Activated CD8-positive, alpha-beta memory T cell treated with anti-CD3 and anti-CD28 coated beads for 24 hours (primary cell): ENCODE data around the gene TAPT1.

Experiments used
- DNase-seq: peaks from one replicate; pipeline ENCODE4 v3.0.0-alpha.2; 2020

The TAPT1 gene

DNA sequence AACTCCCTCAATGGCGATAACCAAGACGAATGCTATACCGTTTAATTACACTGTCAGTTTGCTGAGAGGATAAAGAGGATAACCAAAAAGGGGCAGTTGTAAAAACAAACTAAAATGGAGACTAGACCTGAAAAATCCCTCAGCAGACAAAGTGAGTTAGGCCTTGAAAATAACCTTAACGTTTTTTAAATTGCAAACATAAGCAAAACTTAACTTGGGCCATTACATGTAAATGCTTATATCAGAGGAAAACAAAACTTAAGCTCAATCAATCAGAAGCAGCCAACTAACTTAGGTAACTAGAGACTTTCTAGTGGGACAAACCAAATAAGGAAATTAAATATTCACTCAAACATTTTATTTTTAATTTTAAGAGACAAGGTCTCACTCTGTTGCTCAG, 17.0 kb upstream of the TAPT1 start:
- DNase-seq = no peak

DNA sequence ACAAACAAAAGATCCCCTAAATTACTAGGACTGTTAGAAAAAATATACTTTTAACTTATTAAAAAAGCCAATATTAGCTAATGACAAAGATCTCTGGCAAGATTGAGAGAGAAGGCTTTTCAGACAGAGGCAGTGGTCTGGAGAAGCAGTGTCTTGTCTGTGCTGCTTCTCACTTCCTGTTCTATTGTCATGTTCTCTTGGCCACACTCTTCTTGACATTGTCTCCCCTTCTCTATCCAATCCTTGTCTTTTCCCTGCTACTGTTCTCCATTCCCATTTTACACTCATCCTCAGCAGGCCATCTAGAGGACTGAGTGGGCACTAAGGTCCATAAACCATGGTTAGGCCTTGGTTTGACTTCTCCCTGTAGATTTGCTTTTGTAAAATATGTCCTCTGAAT, 14.0 kb upstream of the TAPT1 start:
- DNase-seq = no peak

DNA sequence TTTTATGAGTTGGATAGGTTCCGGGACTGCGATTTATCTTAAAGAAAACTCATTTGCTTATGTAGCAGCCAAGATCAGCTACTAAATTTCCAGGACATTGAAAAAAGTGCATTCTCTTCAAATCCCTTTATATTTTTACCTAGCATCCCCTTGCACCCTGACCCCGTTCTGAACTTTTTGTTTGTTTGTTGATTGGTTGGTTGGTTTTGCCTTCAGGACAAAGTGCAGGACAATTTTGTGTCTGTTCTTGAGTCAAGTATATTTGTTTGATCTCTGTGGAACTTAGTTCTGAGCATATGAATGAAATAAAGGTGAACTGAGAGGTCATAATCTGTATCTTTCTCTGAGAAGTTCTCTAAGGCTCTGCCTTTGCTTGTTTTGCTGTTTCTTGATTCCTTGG, 12.8 kb upstream of the TAPT1 start:
- DNase-seq = no peak

DNA sequence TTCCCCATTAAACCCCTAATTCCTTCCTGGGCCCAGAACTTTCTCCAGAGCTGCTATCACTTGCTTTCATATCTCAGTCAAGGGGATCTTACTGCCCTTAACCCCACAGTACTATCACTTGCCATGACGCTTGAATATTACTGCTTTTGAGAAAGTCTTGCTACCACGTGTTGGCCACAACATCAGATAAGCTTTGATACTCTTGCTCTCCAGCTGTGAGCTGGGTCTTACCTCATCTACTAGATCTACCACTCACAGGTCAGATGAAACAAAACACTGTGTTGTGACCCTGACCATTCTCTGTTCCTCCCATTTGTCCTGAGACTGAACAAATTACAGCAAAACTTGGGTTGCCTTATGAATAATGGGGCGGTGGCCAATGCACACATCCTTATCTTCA, 12.1 kb upstream of the TAPT1 start:
- no peak for DNase-seq

DNA sequence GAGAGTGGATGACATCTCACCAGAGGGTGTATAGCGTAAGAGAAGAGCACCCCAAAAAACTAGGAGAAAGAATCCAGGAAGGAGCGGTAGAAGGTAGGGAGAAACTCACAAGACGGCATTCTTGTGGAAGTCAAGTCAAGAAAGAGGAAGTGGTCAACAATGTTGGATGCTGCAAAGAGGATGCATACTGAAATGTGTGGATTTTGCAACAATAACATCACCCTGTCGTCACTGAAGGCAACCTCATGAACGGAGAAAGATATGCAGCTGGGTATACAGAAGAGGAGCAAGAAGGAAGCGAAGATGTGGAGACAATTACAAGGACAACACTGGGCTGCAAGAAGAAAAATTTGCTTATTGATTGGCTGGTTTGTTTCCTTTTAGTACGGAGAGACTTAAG, 11.4 kb upstream of the TAPT1 start:
- no peak for DNase-seq

DNA sequence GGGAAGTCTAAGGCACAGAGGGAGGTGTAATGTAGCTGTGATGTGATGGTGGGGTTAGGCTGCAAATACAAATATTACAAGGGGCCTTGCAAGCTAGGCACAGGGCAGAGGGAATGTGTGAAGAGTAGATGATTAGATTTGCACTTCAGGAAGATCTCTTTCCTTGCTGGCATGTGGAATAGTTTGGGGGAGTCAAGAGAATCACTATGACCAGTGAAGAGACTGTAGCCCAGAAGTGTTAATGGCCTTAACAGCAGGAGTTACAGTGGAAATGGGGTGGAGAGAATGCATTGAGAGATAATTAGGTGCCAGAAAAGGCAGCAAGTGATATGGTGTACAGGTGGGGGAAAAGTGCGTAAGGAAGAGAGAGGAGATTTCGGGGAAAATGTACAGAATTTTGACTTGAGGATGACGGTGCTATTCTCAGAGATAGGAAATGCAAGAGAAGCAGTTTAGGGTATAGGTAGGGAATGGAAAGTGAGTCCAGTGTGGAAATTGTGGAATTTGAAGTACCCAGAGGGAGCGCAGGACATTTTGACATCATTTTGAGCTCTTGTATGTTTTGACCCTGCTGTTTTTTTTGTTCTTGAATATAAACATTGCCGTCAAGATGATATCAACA, 10.2 kb upstream of the TAPT1 start:
- no peak for DNase-seq

DNA sequence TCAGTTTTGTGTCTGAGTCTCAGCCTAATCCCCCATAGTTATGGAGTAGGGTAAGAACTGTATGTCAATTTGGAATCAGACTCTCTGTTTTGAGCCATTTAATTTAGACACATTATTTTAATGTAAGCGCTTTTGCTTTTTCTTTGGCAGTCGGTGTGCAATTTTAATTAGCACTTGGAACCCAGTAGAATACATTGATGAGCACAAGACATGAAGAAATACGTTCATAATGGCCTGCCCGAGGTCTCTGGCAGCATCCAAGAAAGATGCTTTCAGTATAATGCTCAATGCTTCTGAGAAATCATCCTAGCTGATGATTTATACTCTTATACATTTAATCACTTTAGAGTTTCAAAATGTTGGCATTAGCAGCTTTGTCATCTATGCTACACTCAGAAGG, 8.9 kb upstream of the TAPT1 start:
- no peak for DNase-seq

DNA sequence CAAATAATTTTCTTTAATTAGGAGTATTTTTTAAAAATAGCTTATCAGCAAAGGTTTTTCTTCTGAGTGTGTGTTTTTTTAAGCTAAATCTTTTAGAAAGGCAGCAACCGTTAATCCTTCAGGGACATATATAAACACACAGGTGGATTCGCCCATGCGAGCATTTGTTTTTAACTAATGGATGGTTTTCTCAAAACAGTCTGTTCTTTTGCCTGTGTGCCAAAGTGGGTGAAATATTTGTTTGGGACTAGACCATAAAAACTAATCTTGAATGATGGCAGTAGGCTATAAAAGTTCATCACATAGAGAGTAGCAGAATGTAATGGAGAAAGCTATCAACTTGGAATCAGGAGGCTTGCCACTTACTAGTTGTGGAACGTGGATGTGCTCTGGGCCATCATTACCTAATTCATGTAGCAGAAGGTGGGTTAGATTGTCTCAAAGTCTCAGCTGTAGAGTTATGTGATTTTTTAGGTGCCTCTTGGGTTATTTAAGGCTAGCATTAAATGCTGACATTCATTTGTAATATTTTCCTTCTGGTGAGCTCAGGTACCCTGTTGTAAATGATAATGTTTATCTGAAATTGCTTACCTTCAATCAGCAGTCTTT, 7.4 kb upstream of the TAPT1 start:
- DNase-seq = no peak

DNA sequence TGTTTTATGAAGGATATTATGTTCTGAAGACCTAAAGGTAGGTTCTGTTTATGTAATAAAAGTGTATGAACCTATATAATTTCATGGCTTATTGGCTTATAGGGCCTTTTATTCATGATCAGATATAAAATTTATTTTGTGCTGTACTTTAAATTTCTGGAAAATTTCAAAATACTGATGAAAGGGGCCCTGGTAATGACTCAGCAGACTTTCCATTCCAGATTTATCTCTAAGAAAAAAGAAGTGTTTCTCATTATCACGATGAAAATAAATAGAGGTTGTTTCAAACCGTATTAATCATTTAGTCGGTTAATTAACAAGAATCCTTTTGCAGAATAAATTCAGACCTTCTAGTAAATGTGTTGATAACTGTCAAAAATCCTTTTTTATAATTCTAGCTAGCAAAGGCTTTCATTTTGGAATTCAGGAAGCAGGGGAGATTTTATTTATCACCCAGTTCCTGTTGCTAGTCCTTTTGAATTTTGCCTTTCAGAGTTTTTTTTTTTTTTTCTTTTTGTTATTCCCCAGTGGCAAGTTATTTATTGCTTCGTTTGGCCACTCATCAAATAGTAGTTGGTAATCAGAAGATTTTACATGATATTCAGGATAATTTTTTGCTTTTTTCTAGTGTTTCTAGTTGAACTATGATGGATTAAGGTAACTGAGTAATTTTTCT, 5.4 kb upstream of the TAPT1 start:
- no peak for DNase-seq

DNA sequence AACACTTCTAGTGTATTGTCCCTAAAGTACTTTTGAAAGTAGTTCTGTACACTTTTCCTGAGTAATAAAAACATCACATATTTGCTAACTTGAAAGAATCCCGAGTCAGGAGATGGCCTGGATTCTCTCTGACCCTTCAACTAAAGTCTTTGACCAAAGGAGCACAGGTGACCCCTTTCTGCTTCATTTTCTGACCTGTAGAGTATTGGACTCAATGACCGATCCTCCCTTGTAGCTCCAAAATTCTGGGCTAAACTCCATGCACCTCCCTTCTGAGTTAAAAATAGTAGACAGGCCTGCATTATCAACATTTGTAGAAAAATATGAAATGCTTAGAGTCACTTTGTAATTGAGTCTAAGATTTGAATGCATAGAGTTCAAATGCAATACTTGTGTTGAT, 4.0 kb upstream of the TAPT1 start:
- no peak for DNase-seq

DNA sequence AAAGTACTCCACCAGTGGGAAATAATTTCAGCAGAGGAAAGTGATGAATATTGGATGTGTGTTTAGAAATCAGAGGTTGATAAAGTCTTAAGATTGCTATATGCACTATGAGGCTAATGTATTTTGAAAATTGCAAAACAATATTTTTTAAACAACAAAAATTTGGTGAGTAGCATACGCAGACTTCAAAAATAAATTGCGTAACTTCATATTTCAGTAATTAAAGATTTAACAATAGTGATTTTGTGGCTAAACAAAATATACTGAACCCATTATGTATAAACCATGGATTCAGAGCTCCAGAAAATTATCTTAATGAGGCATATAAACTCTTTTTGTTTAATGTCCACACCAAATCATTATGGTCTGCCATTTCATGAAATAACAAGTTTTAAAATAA, 3.3 kb upstream of the TAPT1 start:
- DNase-seq = no peak

DNA sequence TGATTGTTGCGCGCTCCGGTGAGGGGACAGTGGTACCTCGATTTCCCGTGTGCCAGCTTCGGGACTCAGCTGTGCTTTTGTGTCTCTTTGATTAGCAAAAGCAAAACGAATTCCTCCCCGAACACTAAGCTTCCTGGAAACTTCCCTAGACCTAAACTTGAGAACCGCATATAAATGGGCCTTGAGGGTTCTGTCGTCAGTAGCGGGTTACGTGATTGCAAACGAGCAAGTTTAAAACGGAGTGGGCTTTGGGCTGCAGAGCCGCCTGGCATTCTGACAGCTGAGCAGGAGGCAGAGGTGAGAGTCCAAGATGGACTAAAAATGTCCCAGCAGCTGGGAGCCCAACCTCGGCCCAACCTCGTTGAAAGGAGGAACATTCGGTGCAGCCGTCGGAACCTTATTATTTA, 1.2 kb upstream of the TAPT1 start:
- DNase-seq = peak; percentile 65

DNA sequence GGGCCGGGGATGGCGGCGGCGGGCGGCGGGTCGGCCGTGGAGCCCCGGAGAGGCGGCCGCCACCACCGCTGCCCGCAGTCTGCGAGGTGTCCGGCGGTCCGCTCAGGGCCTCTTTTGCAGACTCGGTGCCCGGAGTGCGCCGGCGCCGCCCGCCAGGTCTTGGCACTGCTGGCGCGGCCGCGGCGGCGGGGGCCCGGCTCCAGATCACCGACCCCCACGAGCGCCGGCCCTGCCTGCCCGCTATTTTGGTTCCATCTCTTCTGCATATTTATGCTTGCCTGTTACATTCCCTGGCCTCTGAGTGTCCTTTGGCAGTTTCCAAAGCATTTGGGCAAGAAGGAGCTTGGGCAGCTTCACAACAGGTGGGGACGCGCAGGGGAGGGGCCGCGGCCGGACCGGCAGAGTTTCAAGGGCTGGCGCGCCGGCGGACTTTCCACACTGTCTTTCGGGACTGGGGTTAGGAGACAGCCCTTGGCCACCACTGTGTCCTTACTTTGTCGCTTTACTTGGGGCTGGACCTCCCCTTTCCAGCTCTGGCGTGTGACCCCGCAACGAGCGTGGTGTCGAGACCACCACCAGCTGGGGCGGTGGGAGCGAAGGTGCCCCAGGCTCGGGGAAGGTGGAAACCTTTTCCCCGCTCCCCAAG, 668 bp upstream of the TAPT1 start:
- peak; percentile 84 for DNase-seq

DNA sequence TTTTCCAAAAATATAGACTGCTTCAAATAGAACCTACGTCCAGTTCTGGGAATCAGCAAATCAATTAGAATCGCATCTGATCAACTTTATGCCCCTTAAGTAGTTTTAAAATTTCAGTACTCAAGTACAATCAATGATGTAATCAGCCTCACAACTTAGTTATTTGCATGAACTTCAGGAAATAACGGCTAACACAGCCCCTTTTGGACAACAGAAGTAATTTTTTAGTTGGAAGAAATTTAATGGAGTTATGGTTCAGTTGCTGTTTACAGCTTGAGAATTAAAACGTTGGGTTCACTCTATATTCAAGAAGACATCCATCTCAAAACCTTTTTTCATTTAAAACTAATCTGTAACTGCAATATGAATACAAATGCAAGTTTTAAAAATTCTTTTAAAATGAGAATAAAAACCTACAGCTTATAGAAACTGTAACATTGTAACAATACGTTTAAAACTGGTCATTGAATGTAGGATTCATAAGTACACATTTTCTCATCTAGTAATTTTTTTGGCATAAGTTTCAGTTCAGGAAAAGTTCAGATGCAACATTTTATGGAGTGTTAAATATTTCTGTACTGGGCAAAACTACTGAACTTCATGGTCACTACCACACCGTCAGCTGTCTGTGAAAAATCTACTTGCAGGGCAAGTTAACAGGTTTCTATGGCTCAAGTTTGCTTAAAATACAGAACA, 956 bp downstream of the TAPT1 start:
- DNase-seq = no peak

DNA sequence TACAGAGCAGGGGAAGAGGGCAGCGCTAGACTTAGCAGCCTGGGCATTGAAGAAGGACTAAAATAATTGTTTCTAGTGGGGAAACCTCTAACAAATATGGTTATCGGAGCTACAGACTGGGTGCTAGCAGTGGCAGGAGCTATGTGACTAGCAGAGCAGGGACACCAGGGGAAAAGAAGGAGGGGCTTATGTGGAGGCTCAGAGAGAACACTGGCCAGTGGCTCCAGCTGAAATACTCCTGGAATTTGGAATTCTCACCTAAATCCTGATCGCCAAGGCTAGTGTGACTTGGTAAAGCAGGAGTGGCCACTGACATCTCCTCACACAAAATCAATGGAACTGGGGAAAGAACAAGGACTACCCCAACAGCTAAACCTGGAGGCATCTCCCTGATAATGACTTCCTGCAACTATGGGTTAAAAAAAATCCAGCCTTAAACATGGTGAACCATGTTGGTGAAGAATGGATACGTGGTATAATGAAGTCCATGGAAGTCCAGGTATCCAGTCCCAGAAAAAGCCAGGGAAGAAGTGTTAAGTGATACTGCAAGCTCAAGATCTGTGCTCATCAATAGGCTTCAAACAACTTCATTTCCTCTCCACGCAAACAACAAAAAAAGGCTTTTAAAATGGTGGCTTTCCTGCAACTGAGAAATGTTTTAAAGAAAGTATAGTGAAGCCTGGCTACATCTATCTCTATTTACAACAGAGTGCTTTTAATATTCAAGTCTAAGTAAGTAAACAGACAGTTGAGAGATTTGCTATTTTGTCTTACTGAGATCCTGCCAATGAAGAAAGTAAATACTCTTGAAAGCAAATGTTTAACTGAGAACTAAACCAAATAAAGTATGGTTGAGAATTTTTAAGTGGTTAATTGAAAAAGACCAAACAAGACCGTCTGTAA, 1.8 kb downstream of the TAPT1 start:
- DNase-seq = no peak

DNA sequence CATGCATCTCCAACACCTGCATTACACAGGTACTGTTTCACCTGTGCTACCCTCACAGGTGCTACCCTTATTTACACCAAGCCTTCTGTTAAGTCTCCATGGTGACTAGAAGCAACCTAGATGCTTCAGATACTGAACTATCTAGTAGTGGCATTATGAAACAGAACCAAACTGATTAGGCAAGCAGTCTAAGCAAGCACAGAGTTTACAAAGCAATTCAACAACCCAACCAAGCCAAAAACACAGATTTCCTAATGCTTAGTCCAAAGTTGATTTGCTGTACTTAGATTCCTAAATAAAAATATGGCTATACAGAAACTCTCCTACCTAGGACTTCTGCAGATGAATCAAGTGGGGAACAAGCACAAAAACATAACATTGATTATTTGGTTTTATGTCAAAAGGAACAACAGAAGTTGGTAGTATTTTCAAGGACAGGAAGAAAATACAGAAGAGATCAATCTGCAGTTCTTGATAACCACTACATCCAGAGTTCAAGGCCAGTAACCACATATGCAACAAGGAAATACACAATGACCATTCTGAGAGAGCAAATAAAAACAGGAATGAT, 3.2 kb downstream of the TAPT1 start:
- DNase-seq = no peak

DNA sequence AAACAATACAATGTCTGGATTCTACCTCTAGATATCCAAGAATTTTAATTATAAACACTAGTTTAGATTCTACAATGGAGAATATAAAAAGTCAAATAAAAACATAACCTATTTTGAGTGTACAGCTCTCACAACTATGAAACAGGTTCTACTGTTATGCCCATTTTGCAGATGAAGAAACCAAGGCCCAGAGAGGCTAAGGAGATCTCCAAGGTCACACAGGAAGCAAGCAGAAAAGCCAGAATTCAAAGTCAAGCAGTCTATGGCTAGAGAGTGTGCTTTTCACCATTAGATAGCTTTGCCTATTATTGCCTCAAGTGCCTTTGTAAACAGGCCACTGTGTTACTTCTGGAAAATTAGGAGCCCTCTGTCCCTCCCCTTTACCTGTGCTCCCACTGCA, 7.3 kb downstream of the TAPT1 start:
- no peak for DNase-seq

DNA sequence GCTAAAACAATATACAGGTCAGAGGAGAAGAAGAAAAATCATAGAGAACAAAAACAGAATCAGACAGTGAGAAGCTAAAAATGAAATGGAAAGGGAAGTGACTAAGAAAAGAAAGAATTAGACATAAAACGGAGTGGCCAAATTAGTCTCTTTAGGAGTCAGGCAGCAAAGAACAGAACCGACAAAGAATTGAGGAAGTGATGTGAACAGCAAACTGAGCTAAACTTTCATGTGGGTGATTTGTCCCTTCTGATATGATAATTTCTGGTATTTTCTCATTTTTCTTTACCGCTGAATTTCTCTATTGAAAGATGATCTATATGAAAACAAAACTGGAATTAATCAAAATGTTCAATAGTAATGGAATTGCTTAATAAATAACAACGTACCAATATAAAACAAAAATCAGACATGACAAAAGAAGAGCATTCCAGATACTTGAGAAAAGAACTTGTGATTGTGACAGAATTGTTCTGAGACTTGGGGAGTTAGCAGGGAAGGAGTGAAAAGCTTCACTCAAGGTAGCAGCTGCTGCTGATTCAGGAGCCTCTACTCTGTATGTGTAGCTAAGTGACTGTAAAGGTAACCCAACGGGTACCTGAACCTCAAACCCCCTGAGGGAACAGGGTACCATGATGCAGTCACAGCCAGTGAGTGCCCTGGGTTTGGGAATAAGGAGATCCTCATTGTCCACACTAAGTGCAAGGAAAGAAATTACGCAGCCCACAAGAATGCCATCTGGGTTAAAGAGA, 8.8 kb downstream of the TAPT1 start:
- no peak for DNase-seq

DNA sequence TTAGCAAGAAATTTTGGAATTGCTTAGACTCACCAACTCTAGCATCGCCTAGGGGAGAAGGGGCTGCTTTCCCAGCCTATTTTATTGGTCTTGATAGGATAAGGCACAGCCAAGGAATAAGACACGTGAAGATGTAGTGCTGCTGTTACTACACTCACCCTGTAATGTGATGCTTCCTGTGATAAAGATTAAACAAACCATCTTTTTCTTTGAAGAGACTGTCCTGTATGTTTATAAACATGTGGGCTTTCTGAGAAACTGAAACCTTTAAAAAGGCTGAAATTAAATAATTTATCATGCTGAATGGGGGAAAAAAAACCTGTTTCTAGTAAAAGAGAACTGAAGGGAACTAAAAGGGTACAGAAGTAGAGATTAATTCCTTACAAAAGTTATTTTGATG, 13.2 kb downstream of the TAPT1 start:
- DNase-seq = no peak

DNA sequence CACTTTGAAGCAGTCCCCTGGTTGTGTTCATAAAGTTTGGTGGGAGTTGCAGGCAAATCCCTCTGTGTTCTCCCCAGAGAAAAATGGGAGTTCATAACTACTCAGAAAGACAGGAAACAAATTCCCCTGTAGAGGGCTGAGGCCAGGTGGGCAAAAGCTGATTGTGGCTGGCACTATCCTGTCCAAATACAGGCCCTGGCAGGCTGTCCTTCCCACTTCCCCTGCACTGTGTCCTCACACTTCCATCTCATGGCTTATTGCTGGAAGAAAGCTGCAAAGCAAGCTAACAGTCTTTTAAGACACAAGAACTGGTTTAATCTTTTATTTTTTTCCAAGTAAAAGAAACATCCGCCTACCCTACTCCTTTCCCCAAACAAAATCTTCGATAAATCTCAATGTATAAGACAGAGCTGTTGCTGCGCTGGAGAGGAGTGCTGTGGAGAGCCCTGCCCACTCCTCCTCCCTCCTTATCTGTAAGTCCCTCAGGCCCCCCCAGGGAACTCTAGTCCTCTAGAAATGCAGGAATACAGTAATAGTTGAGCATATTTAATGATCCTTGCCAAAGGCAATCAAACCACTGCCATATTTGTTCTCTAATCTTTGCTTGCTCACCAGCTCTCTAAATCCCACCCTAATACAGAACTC, 14.0 kb downstream of the TAPT1 start:
- DNase-seq = no peak

DNA sequence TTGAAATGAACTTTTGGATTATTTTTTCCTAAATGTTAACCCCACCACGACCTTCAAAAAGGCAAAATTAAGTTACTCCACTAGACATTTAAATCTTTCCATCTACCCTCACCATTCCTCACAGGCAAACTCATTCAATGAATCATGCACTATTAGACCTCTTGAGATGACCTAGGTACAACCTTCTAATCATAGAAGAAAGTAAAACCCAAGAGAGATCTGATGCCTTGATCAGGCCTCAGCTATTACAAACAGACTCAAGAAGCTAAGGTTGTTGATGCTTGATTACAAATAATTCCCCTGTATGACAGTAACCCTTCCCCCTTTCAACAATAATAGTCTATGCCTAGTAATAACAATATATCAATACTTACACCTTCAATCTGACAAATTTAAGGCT, 18.9 kb downstream of the TAPT1 start:
- DNase-seq = no peak
